ENCODE results near the gene RACGAP1.

DNA sequence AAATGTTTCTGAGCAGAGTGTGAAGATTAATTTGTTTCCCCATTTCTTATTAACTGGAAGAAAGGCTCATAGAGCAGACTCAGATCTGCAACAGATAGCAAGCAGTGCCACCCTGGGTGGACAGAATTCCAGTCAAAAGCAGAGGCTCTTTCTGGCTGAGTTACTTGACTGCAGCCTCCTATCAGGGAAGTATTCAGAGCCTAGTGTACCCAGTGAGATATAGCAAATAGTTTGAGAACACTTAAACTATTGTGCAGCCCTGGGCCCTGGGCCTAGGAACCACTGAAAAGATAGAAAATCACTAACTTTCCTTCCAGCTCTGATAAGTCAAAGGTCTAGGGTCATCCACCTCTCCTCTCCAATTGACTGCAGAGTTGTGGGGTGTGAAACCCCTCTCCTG is 86.0 kb downstream of the RACGAP1 start:
- TF ChIP-seq, protein P1, sequence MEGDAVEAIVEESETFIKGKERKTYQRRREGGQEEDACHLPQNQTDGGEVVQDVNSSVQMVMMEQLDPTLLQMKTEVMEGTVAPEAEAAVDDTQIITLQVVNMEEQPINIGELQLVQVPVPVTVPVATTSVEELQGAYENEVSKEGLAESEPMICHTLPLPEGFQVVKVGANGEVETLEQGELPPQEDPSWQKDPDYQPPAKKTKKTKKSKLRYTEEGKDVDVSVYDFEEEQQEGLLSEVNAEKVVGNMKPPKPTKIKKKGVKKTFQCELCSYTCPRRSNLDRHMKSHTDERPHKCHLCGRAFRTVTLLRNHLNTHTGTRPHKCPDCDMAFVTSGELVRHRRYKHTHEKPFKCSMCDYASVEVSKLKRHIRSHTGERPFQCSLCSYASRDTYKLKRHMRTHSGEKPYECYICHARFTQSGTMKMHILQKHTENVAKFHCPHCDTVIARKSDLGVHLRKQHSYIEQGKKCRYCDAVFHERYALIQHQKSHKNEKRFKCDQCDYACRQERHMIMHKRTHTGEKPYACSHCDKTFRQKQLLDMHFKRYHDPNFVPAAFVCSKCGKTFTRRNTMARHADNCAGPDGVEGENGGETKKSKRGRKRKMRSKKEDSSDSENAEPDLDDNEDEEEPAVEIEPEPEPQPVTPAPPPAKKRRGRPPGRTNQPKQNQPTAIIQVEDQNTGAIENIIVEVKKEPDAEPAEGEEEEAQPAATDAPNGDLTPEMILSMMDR (IDR thresholded peaks at IDR 0.05; ENCODE audit: low read length) = no peak
- TF ChIP-seq EZH2 (IDR thresholded peaks at IDR 0.05; ENCODE audit: borderline replicate concordance, low read length) = no peak
